Gastrocnemius medialis (tissue), 4 donors: Measurements from ENCODE around the gene GPHN. TPM values are rescaled to one million over a fixed set of nuclear protein-coding genes. Genes with fewer than 3 reads are reported as not detected.

Experiments
- ATAC-seq, 2 donors: fragments of 150-250 bp; one replicate each; pipeline ENCODE4 v1.9.1; 2016
- DNase-seq, 2 donors: peaks; one replicate each; pipeline ENCODE4 v3.0.0-alpha.2; 2019
- H3K27ac ChIP-seq, 4 donors: fragments of 200-600 bp; sonication (generic); 1 replicate in 1 of 4; 2 replicates in 3 of 4; pipeline ENCODE4 v1.5.1; 2016 to 2018; ENCODE audit warnings: mild to moderate bottlenecking in 2 of 4, moderate library complexity in 1 of 4
- H3K27me3 ChIP-seq, 3 donors: fragments of 200-600 bp; sonication (generic) in 2 of 3; 1 replicate in 1 of 3; 2 replicates in 2 of 3; pipeline versions ENCODE4 v1.5.1 to v1.6.0; 2016 to 2019; ENCODE audit warnings: mild to moderate bottlenecking in 1 of 3, moderate library complexity in 1 of 3
- H3K36me3 ChIP-seq, 2 donors: fragments of 200-600 bp; sonication (generic) in 1 of 2; one replicate each; pipeline ENCODE4 v1.5.1; 2017 to 2018
- H3K4me1 ChIP-seq, 2 donors: fragments of 200-600 bp; sonication (generic) in 1 of 2; one replicate each; pipeline ENCODE4 v1.5.1; 2016 to 2017; ENCODE audit warnings: mild to moderate bottlenecking in 2 of 2
- H3K4me3 ChIP-seq, 4 donors: fragments of 200-600 bp; sonication (generic) in 3 of 4; 1 replicate in 1 of 4; 2 replicates in 3 of 4; pipeline ENCODE4 v1.5.1; 2016 to 2019; ENCODE audit warnings: mild to moderate bottlenecking in 2 of 4
- H3K9me3 ChIP-seq, 3 donors: fragments of 200-600 bp; sonication (generic) in 2 of 3; 1 replicate in 1 of 3; 2 replicates in 2 of 3; pipeline ENCODE4 v1.5.1; 2016 to 2019
- POLR2A ChIP-seq, 2 donors: fragments of 450-650 bp; IDR thresholded peaks; one replicate each; pipeline ENCODE4 v1.6.1; 2017; ENCODE audit warnings: antibody characterized with exemption in 2 of 2, mild to moderate bottlenecking in 2 of 2, moderate library complexity in 2 of 2
- in situ Hi-C, 4 donors: fragments of 200-750 bp; cut with MboI; loops; one replicate each; pipeline versions ENCODE4 v1.15.0 to v1.8.0; 2017; ENCODE audit warnings: low sequenced_read_pairs in 4 of 4
- intact Hi-C: fragments of 100-400 bp; cut with DNase I; formaldehyde crosslinking; loops from one replicate; pipeline ENCODE4 v1.15.1; 2023; ENCODE audit warnings: low total_unique reads
- total RNA-seq, 4 donors: library from RNA; depleted of rRNA; stranded (reverse); fragments of >200 nt; gene quantifications; one replicate each; pipeline versions ENCODE4 v1.1.0 to v1.2.3, GENCODE V29; 2016
- TF ChIP-seq, protein P1 (sequence below), 5 experiments: fragments of 450-650 bp in 3 of 5; fragments of 200-600 bp in 2 of 5; sonication (generic) in 2 of 5; IDR thresholded peaks in 4 of 5; conservative IDR thresholded peaks in 1 of 5; 1 replicate in 4 of 5; 2 replicates in 1 of 5; pipeline ENCODE4 v1.5.1; 2016 to 2019; ENCODE audit warnings: antibody characterized with exemption in 5 of 5, mild to moderate bottlenecking in 3 of 5, moderate library complexity in 3 of 5

GPHN gene
- total RNA-seq, 4 donors from 2014 or later, result 10.3 to 33.3 (median 23.5) TPM

DNA sequence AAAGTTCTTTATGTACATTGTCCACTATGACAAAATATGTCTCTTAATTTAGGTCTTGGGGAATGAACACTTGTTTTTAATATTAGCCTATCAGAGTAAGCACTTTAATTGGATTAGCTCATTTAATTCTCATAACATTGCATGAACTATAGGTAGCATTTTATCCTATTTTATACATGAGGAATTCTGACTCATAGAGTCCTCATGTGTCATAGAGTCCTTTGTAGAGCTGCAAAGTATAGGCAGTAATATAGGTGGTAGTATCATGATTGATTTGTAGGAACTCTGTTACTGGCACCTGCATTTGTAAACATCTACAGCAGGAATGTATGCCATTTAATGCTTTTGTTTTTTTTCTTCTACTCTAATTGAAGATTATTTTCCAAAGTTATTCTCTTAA lies 96.0 kb downstream of the GPHN start:
- in situ Hi-C loops (no loop called here), intact Hi-C loops (no loop called here)
- no peaks in the 10 kb centered on the region for H3K36me3 ChIP-seq
- ATAC-seq, result no peak
- no peaks in the 10 kb centered on the region for H3K9me3 ChIP-seq
- no peaks in the 10 kb centered on the region for H3K27me3 ChIP-seq
- H3K4me1 ChIP-seq, result no peaks in the 10 kb centered on the region
- TF ChIP-seq POLR2A (IDR thresholded peaks at IDR 0.05), result no peak
- TF ChIP-seq, protein P1, sequence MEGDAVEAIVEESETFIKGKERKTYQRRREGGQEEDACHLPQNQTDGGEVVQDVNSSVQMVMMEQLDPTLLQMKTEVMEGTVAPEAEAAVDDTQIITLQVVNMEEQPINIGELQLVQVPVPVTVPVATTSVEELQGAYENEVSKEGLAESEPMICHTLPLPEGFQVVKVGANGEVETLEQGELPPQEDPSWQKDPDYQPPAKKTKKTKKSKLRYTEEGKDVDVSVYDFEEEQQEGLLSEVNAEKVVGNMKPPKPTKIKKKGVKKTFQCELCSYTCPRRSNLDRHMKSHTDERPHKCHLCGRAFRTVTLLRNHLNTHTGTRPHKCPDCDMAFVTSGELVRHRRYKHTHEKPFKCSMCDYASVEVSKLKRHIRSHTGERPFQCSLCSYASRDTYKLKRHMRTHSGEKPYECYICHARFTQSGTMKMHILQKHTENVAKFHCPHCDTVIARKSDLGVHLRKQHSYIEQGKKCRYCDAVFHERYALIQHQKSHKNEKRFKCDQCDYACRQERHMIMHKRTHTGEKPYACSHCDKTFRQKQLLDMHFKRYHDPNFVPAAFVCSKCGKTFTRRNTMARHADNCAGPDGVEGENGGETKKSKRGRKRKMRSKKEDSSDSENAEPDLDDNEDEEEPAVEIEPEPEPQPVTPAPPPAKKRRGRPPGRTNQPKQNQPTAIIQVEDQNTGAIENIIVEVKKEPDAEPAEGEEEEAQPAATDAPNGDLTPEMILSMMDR (IDR thresholded peaks at IDR 0.05 in 4 of 5, conservative IDR thresholded peaks at IDR 0.05 in 1 of 5), result no peak
- no peak overlapping the region for H3K27ac ChIP-seq
- DNase-seq, result no peak
- H3K4me3 ChIP-seq, result no peak overlapping the region

DNA sequence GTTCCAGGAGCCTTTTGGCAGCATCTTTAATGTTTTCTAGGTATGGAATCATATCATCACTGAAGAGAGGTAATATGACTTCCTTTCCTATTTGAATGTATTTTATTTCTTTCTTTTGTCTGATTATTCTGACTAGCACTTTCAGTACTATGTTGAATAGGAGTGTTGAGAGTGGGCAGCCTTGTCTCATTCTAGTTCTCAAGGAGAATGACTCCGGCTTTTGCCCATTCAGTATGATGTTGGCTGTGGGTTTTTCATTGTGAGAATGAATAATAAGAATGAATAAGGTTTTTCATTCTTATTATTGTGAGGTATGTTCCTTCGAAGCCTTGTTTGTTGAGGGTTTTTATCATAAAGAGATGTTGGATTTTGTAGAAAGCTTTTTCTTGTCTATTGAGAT lies 98.9 kb downstream of the GPHN start:
- TF ChIP-seq, protein P1 (IDR thresholded peaks at IDR 0.05 in 4 of 5, conservative IDR thresholded peaks at IDR 0.05 in 1 of 5), result no peak
- no peak for TF ChIP-seq POLR2A (IDR thresholded peaks at IDR 0.05)
- H3K36me3 ChIP-seq, result no peaks in the 10 kb centered on the region
- intact Hi-C loops (no loop called here), in situ Hi-C loops (no loop called here)
- DNase-seq (no peak), ATAC-seq (no peak)
- no peaks in the 10 kb centered on the region for H3K27me3 ChIP-seq
- peaks cover 3 to 6% of the 10 kb centered on the region in 2 donors for H3K4me1 ChIP-seq
- H3K27ac ChIP-seq, result no peak overlapping the region
- no peaks in the 10 kb centered on the region for H3K9me3 ChIP-seq
- no peak overlapping the region for H3K4me3 ChIP-seq

DNA sequence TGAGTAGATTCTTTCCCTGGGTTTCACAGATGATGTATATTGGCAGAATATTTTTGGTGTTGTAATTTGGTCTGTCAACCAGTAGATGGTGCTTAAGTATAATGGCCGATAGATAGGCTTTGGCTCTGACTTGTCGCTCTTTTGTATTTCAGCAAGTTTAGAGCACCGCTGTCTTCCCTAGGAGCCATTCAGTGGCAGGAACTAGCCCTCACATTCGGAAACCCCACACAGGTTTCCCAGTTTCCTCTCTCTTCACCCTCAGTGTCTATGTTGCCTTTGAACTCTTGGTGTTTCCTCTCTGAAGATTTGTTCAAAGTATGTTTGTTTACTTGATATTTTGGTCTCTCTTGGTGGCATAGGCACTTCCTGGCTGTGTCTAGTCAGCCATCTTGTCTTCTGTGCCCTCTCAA lies 102.2 kb downstream of the GPHN start:
- Histone ChIP-seq H3K4me1 (peaks cover 5 to 6% of the 10 kb centered on the region in 2 donors), H3K27me3 (no peaks in the 10 kb centered on the region), H3K36me3 (no peaks in the 10 kb centered on the region), H3K9me3 (no peaks in the 10 kb centered on the region), H3K27ac (no peak overlapping the region), H3K4me3 (no peak overlapping the region)
- intact Hi-C loops (no loop called here), in situ Hi-C loops (no loop called here)
- ATAC-seq (no peak), DNase-seq (no peak)
- TF ChIP-seq, protein P1 (IDR thresholded peaks at IDR 0.05 in 4 of 5, conservative IDR thresholded peaks at IDR 0.05 in 1 of 5), result peak in 2 of 5 experiments; percentile 5 to 24
- no peak for TF ChIP-seq POLR2A (IDR thresholded peaks at IDR 0.05)

DNA sequence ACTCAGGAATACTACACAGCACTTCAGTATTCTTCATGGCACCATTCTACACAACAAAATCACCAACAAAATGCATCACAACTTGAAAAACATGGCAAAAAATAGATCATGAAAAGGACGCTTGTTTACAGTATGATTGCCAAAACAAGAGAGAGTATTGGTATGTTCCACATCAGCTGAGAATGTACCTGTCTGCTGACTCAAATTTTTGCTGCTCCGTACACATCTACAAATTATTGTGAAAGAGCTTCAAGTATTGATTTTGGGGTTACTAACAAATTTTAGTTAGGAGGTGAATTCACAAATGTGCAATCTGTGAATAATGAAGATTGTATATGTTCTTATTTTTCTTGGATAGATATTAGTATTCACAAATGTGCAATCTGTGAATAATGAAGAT lies 105.4 kb downstream of the GPHN start:
- in situ Hi-C loops, result no loop called here
- Histone ChIP-seq H3K27ac (no peak overlapping the region), H3K27me3 (no peaks in the 10 kb centered on the region), H3K9me3 (no peaks in the 10 kb centered on the region), H3K4me1 (peaks cover 5 to 6% of the 10 kb centered on the region in 2 donors), H3K4me3 (no peak overlapping the region), H3K36me3 (no peaks in the 10 kb centered on the region)
- ATAC-seq, result no peak
- intact Hi-C loops, result no loop called here
- TF ChIP-seq POLR2A (IDR thresholded peaks at IDR 0.05), result no peak
- TF ChIP-seq, protein P1 (IDR thresholded peaks at IDR 0.05 in 4 of 5, conservative IDR thresholded peaks at IDR 0.05 in 1 of 5), result no peak
- DNase-seq, result no peak

DNA sequence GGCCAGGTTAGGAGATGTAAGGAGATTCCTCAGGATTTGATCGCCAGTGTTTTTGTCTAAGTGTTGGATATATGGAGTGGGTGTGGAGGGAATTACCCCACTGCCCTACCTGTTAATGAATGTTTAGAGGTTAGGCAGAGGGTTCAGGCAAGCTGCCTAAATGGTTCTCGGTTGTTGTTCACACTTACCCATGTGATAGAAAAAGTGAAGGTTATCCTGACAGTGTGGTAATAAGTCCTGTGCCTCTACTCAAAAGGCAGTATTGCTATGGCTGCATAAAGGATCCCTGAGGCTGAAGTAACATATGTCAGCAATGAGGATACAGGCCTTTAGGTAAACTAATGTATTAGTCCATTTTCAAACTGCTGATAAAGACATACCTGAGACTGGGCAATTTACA lies 112.0 kb downstream of the GPHN start:
- Histone ChIP-seq H3K27me3 (no peaks in the 10 kb centered on the region), H3K27ac (no peak overlapping the region), H3K9me3 (no peaks in the 10 kb centered on the region), H3K4me1 (peaks cover 10 to 12% of the 10 kb centered on the region in 2 donors), H3K4me3 (no peak overlapping the region), H3K36me3 (no peaks in the 10 kb centered on the region)
- in situ Hi-C loops (no loop called here), intact Hi-C loops (no loop called here)
- DNase-seq (no peak), ATAC-seq (no peak)
- TF ChIP-seq, protein P1 (IDR thresholded peaks at IDR 0.05 in 4 of 5, conservative IDR thresholded peaks at IDR 0.05 in 1 of 5), result no peak
- no peak for TF ChIP-seq POLR2A (IDR thresholded peaks at IDR 0.05)
